IPS-18a (cell line): ENCODE measurements around the gene PSMC3.

Source experiments
- H3K27ac ChIP-seq: one replicate; pipeline ENCODE4 v1.5.1; 2013; ENCODE audit warnings: low read length
- H3K27me3 ChIP-seq: one replicate; pipeline ENCODE4 v1.6.1; 2013; ENCODE audit warnings: mild to moderate bottlenecking, low read length; ENCODE audit not compliant: control insufficient read depth, insufficient read depth
- H3K36me3 ChIP-seq: one replicate; pipeline ENCODE4 v1.6.1; 2013; ENCODE audit warnings: low read depth, low read length; ENCODE audit not compliant: control insufficient read depth
- H3K4me1 ChIP-seq: one replicate; pipeline ENCODE4 v1.6.1; 2013; ENCODE audit warnings: low read depth, low read length; ENCODE audit not compliant: control insufficient read depth
- H3K4me3 ChIP-seq: one replicate; pipeline ENCODE4 v1.5.1; 2013; ENCODE audit warnings: low read length
- H3K9ac ChIP-seq: one replicate; pipeline ENCODE4 v1.6.1; 2013; ENCODE audit warnings: mild to moderate bottlenecking, low read length, moderate library complexity
- H3K9me3 ChIP-seq: one replicate; pipeline ENCODE4 v1.6.1; 2013; ENCODE audit warnings: low read depth, low read length; ENCODE audit not compliant: control insufficient read depth

Gene PSMC3

DNA sequence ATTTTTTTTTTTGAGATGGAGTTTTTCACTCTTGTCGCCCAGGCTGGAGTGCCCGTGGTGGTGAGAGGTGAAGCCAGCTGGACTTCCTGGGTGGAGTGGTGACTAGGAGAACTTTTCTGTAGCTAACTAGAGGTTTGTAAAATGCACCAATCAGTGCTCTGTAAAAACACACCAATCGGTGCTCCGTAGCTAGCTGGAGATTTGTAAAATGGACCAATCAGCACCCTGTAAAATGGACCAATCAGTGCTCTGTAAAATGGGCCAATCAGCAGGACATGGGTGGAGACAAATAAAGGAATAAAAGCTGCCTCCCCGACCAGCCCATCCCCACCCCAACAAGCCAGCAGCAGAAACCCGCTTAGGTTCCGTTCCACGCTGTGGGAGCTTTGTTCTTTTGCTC lies 27.1 kb upstream of the PSMC3 start:
- no peaks in the 10 kb centered on the region for H3K36me3 ChIP-seq
- H3K9me3 ChIP-seq, result no peaks in the 10 kb centered on the region
- H3K4me3 ChIP-seq, result no peak overlapping the region
- no peak overlapping the region for H3K27ac ChIP-seq
- H3K4me1 ChIP-seq, result no peaks in the 10 kb centered on the region
- H3K27me3 ChIP-seq, result no peaks in the 10 kb centered on the region
- H3K9ac ChIP-seq, result no peak overlapping the region

DNA sequence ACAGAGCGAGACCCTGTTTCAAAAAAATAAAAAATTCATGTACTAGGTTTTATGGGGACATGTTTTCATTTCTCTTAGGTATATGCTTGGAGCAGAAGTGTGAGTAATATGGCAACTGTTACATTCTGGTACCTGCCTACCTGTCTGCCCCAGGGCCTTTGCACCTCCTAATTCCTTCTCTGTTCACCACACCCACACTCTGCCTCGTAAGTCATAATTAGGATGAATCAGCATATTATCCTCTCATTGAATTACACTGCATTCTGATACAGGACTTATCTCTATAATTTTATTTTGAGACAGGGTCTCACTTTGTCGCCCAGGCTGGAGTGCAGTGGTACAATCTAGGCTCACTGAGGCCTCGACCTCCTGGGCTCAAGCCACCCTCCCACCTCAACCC lies 25.8 kb upstream of the PSMC3 start:
- H3K9me3 ChIP-seq, result no peaks in the 10 kb centered on the region
- no peaks in the 10 kb centered on the region for H3K27me3 ChIP-seq
- no peaks in the 10 kb centered on the region for H3K4me1 ChIP-seq
- no peak overlapping the region for H3K27ac ChIP-seq
- no peaks in the 10 kb centered on the region for H3K36me3 ChIP-seq
- H3K9ac ChIP-seq, result no peak overlapping the region
- H3K4me3 ChIP-seq, result no peak overlapping the region

DNA sequence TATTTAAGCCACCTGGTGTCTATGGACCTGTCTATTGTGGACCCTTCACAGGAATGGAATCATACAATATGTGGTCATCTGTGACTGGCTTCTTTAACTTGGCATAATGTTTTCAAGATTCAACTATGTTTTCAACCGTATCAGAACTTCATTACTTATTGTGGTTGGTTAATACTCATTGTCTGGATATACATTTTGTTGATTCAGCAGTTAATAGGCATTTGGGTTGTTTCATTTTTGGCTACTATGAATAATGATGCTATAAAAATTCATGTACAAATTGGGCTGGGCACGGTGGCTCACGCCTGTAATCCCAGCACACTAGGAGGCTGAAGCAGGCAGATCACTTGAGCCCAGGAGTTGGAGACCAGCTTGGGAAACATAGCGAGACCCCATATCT lies 25.2 kb upstream of the PSMC3 start:
- Histone ChIP-seq H3K9me3 (no peaks in the 10 kb centered on the region), H3K36me3 (no peaks in the 10 kb centered on the region), H3K27me3 (no peaks in the 10 kb centered on the region)

DNA sequence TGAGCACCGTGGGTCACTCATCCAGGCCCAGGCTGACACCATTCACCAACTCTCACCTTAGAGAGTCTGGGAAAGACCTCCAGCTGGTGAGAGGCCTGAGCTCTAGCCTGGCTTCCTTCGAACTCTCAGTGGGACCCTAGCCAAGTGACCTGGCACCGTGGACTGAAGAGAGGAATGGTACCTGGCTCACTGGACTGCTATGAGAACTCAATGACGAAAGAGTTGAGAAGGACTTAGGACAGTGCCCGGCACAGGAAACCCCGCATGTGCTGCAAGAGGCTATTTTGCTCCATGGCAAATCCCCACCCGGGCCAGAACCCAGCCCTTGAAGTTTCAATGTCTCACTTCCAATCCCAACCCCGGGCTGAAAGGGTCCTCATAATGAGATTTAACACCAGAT lies 23.3 kb upstream of the PSMC3 start:
- H3K36me3 ChIP-seq, result no peaks in the 10 kb centered on the region
- H3K9me3 ChIP-seq, result no peaks in the 10 kb centered on the region
- H3K9ac ChIP-seq, result no peak overlapping the region
- no peak overlapping the region for H3K4me3 ChIP-seq
- no peaks in the 10 kb centered on the region for H3K4me1 ChIP-seq
- no peak overlapping the region for H3K27ac ChIP-seq
- no peaks in the 10 kb centered on the region for H3K27me3 ChIP-seq

More for the DNA sequence above, 25.2 kb upstream of the PSMC3 start:
- H3K4me3 ChIP-seq, result no peak overlapping the region
- H3K9ac ChIP-seq, result no peak overlapping the region
- no peaks in the 10 kb centered on the region for H3K4me1 ChIP-seq
- no peak overlapping the region for H3K27ac ChIP-seq

DNA sequence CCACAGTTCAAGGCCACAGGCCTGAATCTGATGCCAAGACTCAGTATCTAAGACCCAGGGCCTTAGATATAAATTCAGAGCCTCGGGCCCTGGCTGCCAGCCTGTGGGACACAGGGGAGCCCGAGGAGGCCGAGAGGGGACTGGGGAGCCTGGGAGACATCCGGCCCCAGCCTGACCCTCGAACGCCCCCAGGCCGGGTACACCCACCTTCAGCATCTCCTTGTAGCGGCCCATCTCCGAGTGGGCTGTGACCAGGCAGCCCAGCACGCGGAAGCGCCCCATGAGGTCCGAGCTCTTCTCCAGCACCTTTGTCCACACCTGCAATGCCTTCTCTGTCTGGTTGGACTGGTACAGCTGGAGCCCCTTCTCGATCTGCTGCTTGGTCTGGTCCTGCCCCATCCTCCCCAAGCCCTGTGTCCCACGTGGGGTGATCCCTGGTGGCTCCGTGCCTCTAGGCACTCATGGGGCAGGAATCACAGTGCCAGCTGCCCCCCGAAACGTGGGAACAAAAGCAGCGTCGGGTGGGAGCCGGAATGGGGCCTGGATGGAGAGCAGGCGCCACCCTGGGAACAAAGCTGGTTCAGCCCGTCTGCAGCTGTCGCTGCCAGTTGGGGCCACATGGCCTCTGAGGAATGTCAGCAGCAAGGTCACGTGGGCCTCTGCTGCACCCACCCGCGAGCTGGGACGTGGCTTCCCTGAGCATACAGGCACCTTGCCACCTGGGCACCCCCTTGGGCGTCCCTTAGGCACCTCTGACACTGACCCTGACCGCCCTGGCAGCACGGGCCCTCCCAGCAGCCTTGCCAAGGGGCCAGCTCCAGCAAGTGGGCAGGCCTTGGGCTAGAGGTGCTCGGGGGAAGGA lies 22.6 kb upstream of the PSMC3 start, which contains the start of gene RAPSN:
TSS of gene RAPSN (minus strand) at position 571 of the 862 bp plus-strand sequence. CDS start at position 399, 172 bp downstream.
- no peaks in the 10 kb centered on the region for H3K9me3 ChIP-seq
- no peak within 1 kb of the TSS for H3K4me3 ChIP-seq
- H3K9ac ChIP-seq, result no peak within 1 kb of the TSS
- no peaks in the 10 kb centered on the region for H3K4me1 ChIP-seq
- no peaks in the 10 kb centered on the region for H3K36me3 ChIP-seq
- no peak within 1 kb of the TSS for H3K27ac ChIP-seq
- H3K27me3 ChIP-seq, result no peaks in the 10 kb centered on the region

DNA sequence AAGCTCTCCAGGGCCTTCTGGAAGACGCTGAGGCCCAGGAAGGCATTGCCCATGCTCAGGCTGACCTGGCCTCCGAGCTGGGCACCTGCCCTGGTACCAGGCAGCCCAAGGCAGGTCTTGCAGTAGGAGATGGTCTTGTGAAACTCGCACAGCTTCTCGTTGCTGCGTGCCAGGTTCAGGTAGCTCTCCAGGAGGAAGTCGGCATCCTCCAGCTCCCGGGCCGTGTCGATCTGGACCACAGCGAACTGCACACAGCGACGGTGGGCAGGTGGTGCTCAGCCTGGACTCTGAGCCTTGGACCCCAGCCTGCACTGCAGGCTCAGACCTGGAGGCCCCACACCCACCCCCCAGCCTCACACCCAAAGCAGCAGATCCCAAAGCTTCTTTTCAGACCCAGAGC lies 21.7 kb upstream of the PSMC3 start:
- no peak overlapping the region for H3K9ac ChIP-seq
- H3K36me3 ChIP-seq, result no peaks in the 10 kb centered on the region
- H3K27ac ChIP-seq, result no peak overlapping the region
- H3K4me1 ChIP-seq, result no peaks in the 10 kb centered on the region
- no peak overlapping the region for H3K4me3 ChIP-seq
- H3K9me3 ChIP-seq, result no peaks in the 10 kb centered on the region
- no peaks in the 10 kb centered on the region for H3K27me3 ChIP-seq

DNA sequence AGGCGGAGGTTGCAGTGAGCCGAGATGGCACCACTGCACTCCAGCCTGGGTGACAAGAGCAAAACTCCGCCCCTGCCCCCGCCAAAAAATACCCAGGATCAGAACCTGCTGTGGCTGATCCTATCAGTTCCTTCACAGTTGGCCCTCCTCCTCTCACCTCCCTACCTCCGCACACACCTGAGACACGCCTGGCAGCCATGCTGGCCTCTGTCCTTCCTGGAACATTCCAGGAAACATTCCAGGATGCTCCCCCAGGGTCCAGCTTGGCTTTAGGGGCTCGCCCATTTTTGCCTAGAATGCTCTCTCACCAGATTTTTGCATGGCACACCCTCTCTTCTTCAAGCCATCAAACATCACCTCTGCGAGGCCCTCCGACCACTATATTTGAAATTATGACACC lies 20.6 kb upstream of the PSMC3 start:
- Histone ChIP-seq H3K9ac (no peak overlapping the region), H3K4me3 (no peak overlapping the region), H3K9me3 (no peaks in the 10 kb centered on the region), H3K4me1 (no peaks in the 10 kb centered on the region), H3K27ac (no peak overlapping the region), H3K36me3 (no peaks in the 10 kb centered on the region), H3K27me3 (no peaks in the 10 kb centered on the region)

DNA sequence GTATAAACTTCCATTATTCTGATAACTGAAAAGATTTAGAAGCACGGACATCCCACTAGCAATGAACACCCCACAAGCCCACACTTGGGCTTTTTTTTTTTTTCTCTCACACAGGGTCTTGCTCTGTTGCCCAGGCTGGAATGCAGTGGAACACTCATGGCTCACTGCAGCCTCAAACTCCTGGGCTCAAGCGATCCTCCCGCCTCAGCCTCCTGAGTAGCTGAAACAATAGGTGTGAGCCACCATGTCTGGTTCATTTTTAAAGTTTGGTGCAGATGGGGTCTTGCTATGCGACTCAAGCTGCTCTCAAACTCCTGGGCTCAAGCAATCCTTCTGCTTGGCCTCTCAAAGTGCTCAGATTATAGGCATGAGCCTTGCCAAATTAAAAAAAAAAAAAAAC lies 19.6 kb upstream of the PSMC3 start:
- Histone ChIP-seq H3K9ac (no peak overlapping the region), H3K9me3 (no peaks in the 10 kb centered on the region), H3K27ac (no peak overlapping the region), H3K27me3 (no peaks in the 10 kb centered on the region), H3K4me3 (no peak overlapping the region), H3K36me3 (no peaks in the 10 kb centered on the region), H3K4me1 (no peaks in the 10 kb centered on the region)

DNA sequence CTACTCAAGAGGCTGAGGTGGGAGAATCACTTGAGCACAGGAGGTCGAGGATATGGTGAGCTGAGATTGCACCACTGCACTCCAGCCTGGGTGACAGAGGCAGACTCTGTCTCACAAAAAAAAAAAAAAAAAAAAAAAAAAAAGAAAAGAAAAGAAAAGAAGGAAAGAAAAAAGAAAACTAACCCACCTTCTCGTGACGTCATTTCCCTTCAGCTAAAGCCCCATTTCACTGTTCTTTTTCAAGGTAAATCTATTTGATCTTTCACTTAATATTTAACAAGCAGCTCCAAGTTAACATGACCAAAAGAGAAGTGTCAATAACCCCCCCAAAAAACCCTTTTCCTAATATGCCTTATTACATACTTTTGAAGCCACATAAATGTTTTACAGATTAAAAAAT lies 17.6 kb upstream of the PSMC3 start:
- Histone ChIP-seq H3K27me3 (no peaks in the 10 kb centered on the region), H3K9ac (no peak overlapping the region), H3K4me1 (no peaks in the 10 kb centered on the region), H3K9me3 (no peaks in the 10 kb centered on the region), H3K4me3 (no peak overlapping the region), H3K27ac (no peak overlapping the region), H3K36me3 (no peaks in the 10 kb centered on the region)

DNA sequence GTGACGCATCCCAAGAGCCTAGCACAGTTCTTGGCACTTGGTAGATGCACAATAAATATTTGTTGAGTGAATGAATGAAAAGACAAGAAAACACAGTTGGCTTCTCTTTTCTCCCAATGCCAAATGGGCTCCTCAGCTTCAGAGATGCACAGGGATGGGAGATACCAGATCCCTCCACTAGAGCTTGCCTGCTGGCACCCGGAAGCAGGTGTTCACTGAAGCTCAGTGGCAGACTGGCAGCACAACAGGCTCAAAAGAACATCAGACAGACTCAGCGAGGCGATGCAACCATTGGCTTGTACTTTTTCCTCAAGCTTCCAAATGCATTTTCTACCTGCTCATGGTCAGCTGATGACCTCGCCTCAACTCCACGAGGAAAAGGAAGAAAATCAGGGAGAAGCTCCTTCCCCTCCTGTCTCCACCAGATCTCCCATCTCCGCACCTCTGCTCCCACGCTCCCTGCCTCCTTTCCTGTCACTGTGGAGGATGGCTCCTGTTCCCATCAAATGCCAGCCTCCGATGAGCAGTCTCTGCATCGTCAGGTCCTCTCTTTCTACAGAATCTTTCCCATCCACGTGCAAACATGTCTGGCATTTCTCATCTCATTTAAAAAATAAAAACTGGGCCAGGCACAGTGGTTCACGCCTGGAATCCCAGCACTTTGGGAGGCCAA lies 16.9 kb upstream of the PSMC3 start:
- no peak overlapping the region for H3K4me3 ChIP-seq
- no peaks in the 10 kb centered on the region for H3K9me3 ChIP-seq
- no peak overlapping the region for H3K9ac ChIP-seq
- H3K36me3 ChIP-seq, result no peaks in the 10 kb centered on the region
- no peak overlapping the region for H3K27ac ChIP-seq
- no peaks in the 10 kb centered on the region for H3K27me3 ChIP-seq
- H3K4me1 ChIP-seq, result no peaks in the 10 kb centered on the region

DNA sequence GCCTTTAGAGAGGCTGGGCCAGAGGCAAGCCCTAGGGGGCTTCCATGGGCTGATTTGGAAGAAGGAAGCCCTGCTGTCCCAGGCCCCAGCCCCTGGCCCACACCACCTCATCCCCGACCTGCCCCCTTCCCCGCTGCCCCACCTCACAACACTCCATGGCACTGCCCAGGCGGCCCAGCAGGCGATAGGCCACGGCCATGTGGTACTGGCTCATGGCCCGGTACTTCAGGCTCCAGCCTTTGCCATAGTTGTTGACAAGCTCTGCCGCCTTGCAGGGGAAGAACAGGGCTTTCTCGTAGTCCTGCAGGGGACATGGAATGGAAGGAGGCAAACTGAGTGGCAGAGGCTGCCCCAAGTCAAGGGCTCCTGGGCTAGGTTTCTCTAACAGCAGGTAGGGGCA lies 16.3 kb upstream of the PSMC3 start:
- Histone ChIP-seq H3K9me3 (no peaks in the 10 kb centered on the region), H3K4me1 (no peaks in the 10 kb centered on the region), H3K4me3 (no peak overlapping the region), H3K27me3 (no peaks in the 10 kb centered on the region), H3K36me3 (no peaks in the 10 kb centered on the region), H3K27ac (no peak overlapping the region), H3K9ac (no peak overlapping the region)

DNA sequence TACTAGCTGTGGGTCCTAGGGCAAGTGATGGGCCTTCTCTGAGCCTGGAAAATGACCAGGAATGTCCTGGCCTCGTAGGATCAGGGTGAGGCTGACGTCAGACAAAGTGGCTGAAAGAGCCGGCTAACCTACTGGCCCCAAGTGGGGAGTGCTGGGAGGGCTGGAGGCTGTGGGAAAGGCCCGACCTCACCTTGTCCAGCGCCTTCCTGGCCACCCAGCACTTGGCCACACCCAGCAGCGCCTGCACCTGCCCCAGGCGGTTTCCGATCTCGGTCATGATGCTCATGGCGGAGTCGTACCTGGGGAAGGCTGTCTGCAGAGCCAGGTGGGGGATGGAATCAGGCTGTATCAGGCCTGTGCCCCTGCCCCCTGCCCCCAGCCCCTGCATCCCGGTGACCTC lies 15.2 kb upstream of the PSMC3 start:
- no peaks in the 10 kb centered on the region for H3K4me1 ChIP-seq
- H3K36me3 ChIP-seq, result no peaks in the 10 kb centered on the region
- H3K9me3 ChIP-seq, result no peaks in the 10 kb centered on the region
- no peaks in the 10 kb centered on the region for H3K27me3 ChIP-seq
- H3K4me3 ChIP-seq, result no peak overlapping the region
- H3K27ac ChIP-seq, result no peak overlapping the region
- no peak overlapping the region for H3K9ac ChIP-seq
